GM23338 (cell line): ENCODE data around the gene DCLRE1C. TPM values are rescaled to one million over a fixed set of nuclear protein-coding genes. Genes with fewer than 3 reads are reported as not detected.
A peak's percentile ranks its signal among the peaks of the same experiment; 100 is the strongest.

ENCODE experiments used
- ATAC-seq: fragments of 200-7000 bp; cut with Tn5 transposase; 3 replicates; pipeline ENCODE4 v1.9.1; 2020
- DNase-seq: peaks from one replicate; pipeline ENCODE4 v3.0.0-alpha.2; 2015; ENCODE audit warnings: low spot score
- H2AFZ ChIP-seq: fragments of 200-600 bp; sonication (generic); 2 replicates; pipeline ENCODE4 v1.8.0; 2016; ENCODE audit warnings: antibody characterized with exemption, mild to moderate bottlenecking, moderate library complexity
- H3F3A ChIP-seq: fragments of 200-600 bp; sonication (generic); replicated peaks from 2 replicates; pipeline ENCODE4 v1.8.0; 2017; ENCODE audit warnings: antibody characterized with exemption, mixed run types, low read depth
- H3K27ac ChIP-seq: fragments of 200-600 bp; sonication (generic); 2 replicates; pipeline ENCODE4 v1.6.1; 2016; ENCODE audit warnings: low read depth
- H3K27me3 ChIP-seq: fragments of 200-600 bp; sonication (generic); 2 replicates; pipeline ENCODE4 v1.8.0; 2016; ENCODE audit warnings: mild to moderate bottlenecking, mixed run types, moderate library complexity; ENCODE audit not compliant: insufficient read depth
- H3K36me3 ChIP-seq: fragments of 200-600 bp; sonication (generic); 2 replicates; pipeline ENCODE4 v1.8.0; 2016; ENCODE audit warnings: mild to moderate bottlenecking; ENCODE audit not compliant: insufficient read depth
- H3K4me1 ChIP-seq: fragments of 200-600 bp; sonication (generic); 2 replicates; pipeline ENCODE4 v1.8.0; 2016; ENCODE audit warnings: mild to moderate bottlenecking, moderate library complexity; ENCODE audit not compliant: insufficient read depth
- H3K4me2 ChIP-seq: fragments of 200-600 bp; sonication (generic); 2 replicates; pipeline ENCODE4 v1.7.1; 2017; ENCODE audit warnings: mixed run types
- H3K4me3 ChIP-seq: fragments of 200-600 bp; sonication (generic); 2 replicates; pipeline ENCODE4 v1.6.1; 2016; ENCODE audit warnings: mixed run types
- H3K79me2 ChIP-seq: fragments of 200-600 bp; sonication (generic); replicated peaks from 2 replicates; pipeline ENCODE4 v1.8.0; 2017; ENCODE audit warnings: mild to moderate bottlenecking; ENCODE audit not compliant: insufficient read depth
- H3K9me2 ChIP-seq: fragments of 200-600 bp; sonication (generic); 2 replicates; pipeline ENCODE4 v1.8.0; 2017; ENCODE audit not compliant: insufficient read depth
- H4K20me1 ChIP-seq: fragments of 200-600 bp; sonication (generic); replicated peaks from 2 replicates; pipeline ENCODE4 v1.8.0; 2017; ENCODE audit warnings: mild to moderate bottlenecking; ENCODE audit not compliant: insufficient read depth
- H3K27ac Mint-ChIP-seq: 2 replicates; pipeline ENCODE4 v1.8.0; 2020; ENCODE audit warnings: inconsistent platforms, mild to moderate bottlenecking, moderate library complexity, mixed read lengths
- H3K27me3 Mint-ChIP-seq: 3 replicates; pipeline ENCODE4 v1.8.0; 2022; ENCODE audit warnings: low read depth, mild to moderate bottlenecking, moderate library complexity, mixed read lengths, inconsistent platforms; ENCODE audit not compliant: insufficient read depth, poor library complexity
- H3K36me3 Mint-ChIP-seq: 3 replicates; pipeline ENCODE4 v1.8.0; 2021; ENCODE audit warnings: low read depth, mild to moderate bottlenecking, inconsistent platforms, moderate library complexity, mixed read lengths
- H3K4me1 Mint-ChIP-seq: 3 replicates; pipeline ENCODE4 v1.8.0; 2020; ENCODE audit warnings: mild to moderate bottlenecking, inconsistent platforms, mixed read lengths
- H3K4me3 Mint-ChIP-seq: 3 replicates; pipeline ENCODE4 v1.8.0; 2021; ENCODE audit warnings: moderate library complexity, mild to moderate bottlenecking, inconsistent platforms, mixed read lengths
- H3K9me3 Mint-ChIP-seq: 3 replicates; pipeline ENCODE4 v1.8.0; 2020; ENCODE audit warnings: moderate library complexity, mild to moderate bottlenecking, inconsistent platforms, mixed read lengths
- JUNB ChIP-seq: IDR thresholded peaks from one replicate; pipeline ENCODE4 v1.6.1; 2016; ENCODE audit warnings: antibody characterized with exemption; ENCODE audit not compliant: unreplicated experiment
- NANOG ChIP-seq: IDR thresholded peaks from 2 replicates; pipeline ENCODE4 v1.6.1; 2016; ENCODE audit warnings: antibody characterized with exemption, borderline replicate concordance
- POLR2AphosphoS5 ChIP-seq: IDR thresholded peaks from 2 replicates; pipeline ENCODE4 v1.6.1; 2016; ENCODE audit warnings: antibody characterized with exemption, low read depth
- ZNF331 ChIP-seq: fragments of 250-450 bp; sonication (Bioruptor Pico); IDR thresholded peaks from 2 replicates; pipeline ENCODE4 v1.5.0; 2020; ENCODE audit warnings: low read depth, mild to moderate bottlenecking, moderate library complexity
- ZNF462 ChIP-seq: fragments of 250-450 bp; sonication (Bioruptor Pico); IDR thresholded peaks from 2 replicates; pipeline ENCODE4 v1.5.0; 2020; ENCODE audit warnings: mild to moderate bottlenecking, moderate library complexity
- polyA plus RNA-seq: library from polyadenylated mRNA; unstranded; fragments of >200 nt; fragmentation: Nextera tagmentation; extraction: Ambion mirVana; gene quantifications from 2 replicates; pipeline ENCODE4 v1.2.1, GENCODE V29; 2016
- total RNA-seq: library from RNA; depleted of rRNA; stranded (reverse); fragments of >200 nt; shearing (Covaris generic); gene quantifications from 2 replicates; pipeline ENCODE4 v1.2.3, GENCODE V29; 2014
- TF ChIP-seq, protein P1 (sequence below): IDR thresholded peaks from one replicate; pipeline ENCODE4 v1.6.1; 2018; ENCODE audit warnings: antibody characterized with exemption; ENCODE audit not compliant: unreplicated experiment

Gene DCLRE1C
- total and polyA plus RNA-seq, 2 experiments from 2014 or later = 3.9 to 30.2 TPM

DNA sequence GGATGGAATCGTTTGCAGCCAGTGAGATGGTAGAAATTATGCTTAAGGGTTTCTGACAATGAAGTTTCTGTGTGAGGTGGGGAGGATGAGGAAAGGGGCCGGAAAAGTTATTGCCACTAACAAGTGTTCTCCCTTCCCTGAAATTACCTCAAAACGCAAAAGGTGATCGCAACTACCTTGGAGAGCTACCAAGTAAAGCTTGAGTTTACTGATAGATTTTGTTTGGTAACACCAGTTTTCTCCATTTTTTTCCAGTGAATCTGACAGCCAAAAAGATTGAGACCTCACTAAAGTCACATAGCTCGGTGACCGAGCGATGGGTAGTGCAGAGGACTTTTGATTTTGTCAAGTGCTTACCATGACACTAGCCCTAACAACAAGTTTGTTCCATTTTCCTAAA is 73.7 kb downstream of the DCLRE1C start:
- peaks cover 36% of the 10 kb centered on the region for H3K4me1 Mint-ChIP-seq
- H3K9me2 ChIP-seq = no peaks in the 10 kb centered on the region

GRCh38 chr10:14879928-14880193 is 74.0 kb downstream of the DCLRE1C start:
- Histone ChIP-seq H3K4me3 (peak overlapping the region; percentile 73), H3K27me3 (no peaks in the 10 kb centered on the region), H4K20me1 (peaks cover 32% of the 10 kb centered on the region), H3K4me2 (peak overlapping the region; percentile 70), H3K27ac (no peak overlapping the region), H3K79me2 (peaks cover 70% of the 10 kb centered on the region), H3F3A (no peaks in the 10 kb centered on the region), H3K36me3 (no peaks in the 10 kb centered on the region; the same call in 1 of the 2 replicates), H3K4me1 (peaks cover 27% of the 10 kb centered on the region), H3K9me2 (no peaks in the 10 kb centered on the region), H2AFZ (no peak overlapping the region)
- peak; percentile 8 for DNase-seq
- H3K27ac Mint-ChIP-seq = no peak overlapping the region; the same call in 1 of the 2 replicates
- H3K9me3 Mint-ChIP-seq = no peaks in the 10 kb centered on the region
- peaks cover 5% of the 10 kb centered on the region for H3K27me3 Mint-ChIP-seq
- peak overlapping the region; percentile 99 for H3K4me3 Mint-ChIP-seq
- ATAC-seq = no peak
- peaks cover 36% of the 10 kb centered on the region for H3K4me1 Mint-ChIP-seq
- peaks cover 8% of the 10 kb centered on the region for H3K36me3 Mint-ChIP-seq
- TF ChIP-seq, protein P1, sequence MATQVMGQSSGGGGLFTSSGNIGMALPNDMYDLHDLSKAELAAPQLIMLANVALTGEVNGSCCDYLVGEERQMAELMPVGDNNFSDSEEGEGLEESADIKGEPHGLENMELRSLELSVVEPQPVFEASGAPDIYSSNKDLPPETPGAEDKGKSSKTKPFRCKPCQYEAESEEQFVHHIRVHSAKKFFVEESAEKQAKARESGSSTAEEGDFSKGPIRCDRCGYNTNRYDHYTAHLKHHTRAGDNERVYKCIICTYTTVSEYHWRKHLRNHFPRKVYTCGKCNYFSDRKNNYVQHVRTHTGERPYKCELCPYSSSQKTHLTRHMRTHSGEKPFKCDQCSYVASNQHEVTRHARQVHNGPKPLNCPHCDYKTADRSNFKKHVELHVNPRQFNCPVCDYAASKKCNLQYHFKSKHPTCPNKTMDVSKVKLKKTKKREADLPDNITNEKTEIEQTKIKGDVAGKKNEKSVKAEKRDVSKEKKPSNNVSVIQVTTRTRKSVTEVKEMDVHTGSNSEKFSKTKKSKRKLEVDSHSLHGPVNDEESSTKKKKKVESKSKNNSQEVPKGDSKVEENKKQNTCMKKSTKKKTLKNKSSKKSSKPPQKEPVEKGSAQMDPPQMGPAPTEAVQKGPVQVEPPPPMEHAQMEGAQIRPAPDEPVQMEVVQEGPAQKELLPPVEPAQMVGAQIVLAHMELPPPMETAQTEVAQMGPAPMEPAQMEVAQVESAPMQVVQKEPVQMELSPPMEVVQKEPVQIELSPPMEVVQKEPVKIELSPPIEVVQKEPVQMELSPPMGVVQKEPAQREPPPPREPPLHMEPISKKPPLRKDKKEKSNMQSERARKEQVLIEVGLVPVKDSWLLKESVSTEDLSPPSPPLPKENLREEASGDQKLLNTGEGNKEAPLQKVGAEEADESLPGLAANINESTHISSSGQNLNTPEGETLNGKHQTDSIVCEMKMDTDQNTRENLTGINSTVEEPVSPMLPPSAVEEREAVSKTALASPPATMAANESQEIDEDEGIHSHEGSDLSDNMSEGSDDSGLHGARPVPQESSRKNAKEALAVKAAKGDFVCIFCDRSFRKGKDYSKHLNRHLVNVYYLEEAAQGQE = no peak
- no peak for TF ChIP-seq ZNF462 (CRISPR knock-in tag)
- no peak for TF ChIP-seq JUNB
- TF ChIP-seq ZNF331 (CRISPR knock-in tag) = no peak
- TF ChIP-seq POLR2AphosphoS5 = no peak
- TF ChIP-seq NANOG = no peak

More for the DNA sequence above, 73.7 kb downstream of the DCLRE1C start:
- Histone ChIP-seq H3K27me3 (no peaks in the 10 kb centered on the region), H3K4me2 (peak overlapping the region; percentile 70), H3K79me2 (peaks cover 74% of the 10 kb centered on the region), H3K4me3 (peak overlapping the region; percentile 73), H3K36me3 (no peaks in the 10 kb centered on the region; the same call in 1 of the 2 replicates), H3K27ac (no peak overlapping the region), H4K20me1 (peaks cover 35% of the 10 kb centered on the region), H2AFZ (no peak overlapping the region), H3F3A (no peaks in the 10 kb centered on the region), H3K4me1 (peaks cover 27% of the 10 kb centered on the region)
- ATAC-seq = no peak
- Mint-ChIP-seq H3K27me3 (peaks cover 5% of the 10 kb centered on the region), H3K9me3 (no peaks in the 10 kb centered on the region), H3K27ac (no peak overlapping the region; the same call in 1 of the 2 replicates), H3K4me3 (peak overlapping the region; percentile 99), H3K36me3 (peaks cover 8% of the 10 kb centered on the region)
- TF ChIP-seq, protein P1 = peak; percentile 69
- no peak for TF ChIP-seq NANOG
- DNase-seq = peak; percentile 40
